NCI-H2081 treated with DMSO at 0.1 percent for 48 hours (cell line): ENCODE results near the gene FER.

ENCODE experiments used
- DNase-seq: peaks from one replicate; lab custom pipeline; 2025; lab: John Stamatoyannopoulos, UW

FER gene

GRCh38 chr5:109177782-109178181, 430.1 kb downstream of the FER start:
- no peak for DNase-seq

DNA sequence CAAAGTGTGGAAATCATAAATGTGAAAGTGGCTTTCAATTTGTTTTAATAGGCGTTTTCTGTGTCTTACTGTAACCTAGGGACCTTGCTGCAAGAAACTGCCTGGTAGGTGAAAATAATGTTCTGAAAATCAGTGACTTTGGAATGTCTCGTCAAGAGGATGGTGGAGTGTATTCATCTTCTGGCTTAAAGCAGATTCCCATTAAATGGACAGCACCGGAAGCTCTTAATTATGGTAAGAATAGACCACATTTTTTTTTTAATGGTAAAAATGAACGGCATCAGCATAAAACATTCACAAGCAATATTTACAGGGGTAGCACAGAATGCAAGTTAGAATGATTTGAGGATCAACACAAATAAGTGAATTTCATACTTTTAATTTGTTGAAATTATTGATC, 433.0 kb downstream of the FER start:
- no peak for DNase-seq

- no peak for DNase-seq
These were observed 439.1 kb downstream of the FER start for GRCh38 chr5:109186759-109187158.

- DNase-seq = no peak
These were observed 443.5 kb downstream of the FER start for GRCh38 chr5:109191153-109191558.

DNA sequence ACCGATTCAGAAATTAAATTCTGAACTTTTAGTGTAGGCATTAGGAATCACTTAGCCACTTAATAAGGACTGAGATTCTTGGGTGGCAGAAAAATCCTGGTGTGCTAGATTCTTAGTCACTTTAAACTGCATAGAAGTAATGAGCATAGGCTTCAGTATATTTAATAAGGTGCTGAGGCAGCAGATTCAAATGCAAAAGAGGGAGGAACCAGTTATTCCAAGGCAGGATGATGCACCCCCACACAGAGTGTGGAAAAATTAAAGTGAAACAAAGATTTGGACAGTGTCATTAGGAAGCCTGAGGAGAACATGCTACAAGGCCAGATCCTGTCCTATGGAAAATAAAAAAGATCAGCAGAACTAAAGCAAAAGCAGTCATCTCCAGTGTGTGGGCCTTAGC, 444.3 kb downstream of the FER start:
- no peak for DNase-seq

- no peak for DNase-seq
These were observed 445.0 kb downstream of the FER start for GRCh38 chr5:109192555-109193281.

DNA sequence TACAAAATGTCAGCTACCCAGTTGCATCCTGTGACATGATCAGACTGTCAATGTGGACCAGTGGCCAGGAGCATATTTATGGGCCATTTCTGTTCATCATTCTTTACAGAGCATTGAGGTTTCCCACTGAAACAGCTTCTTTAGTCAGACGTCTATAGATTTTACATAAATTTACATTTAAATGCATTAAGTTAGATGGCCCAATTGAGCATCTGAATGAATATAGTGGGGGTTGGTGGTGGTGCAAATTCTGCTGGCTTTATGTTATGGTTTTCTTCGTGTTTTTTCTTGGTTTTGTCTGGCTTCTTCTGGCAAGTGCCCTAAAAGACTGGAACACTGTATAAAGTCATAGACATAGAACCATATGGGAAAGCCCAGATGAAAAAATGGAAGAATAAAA, 448.0 kb downstream of the FER start:
- no peak for DNase-seq

- no peak for DNase-seq
These were observed 448.6 kb downstream of the FER start for GRCh38 chr5:109196087-109196822.

GRCh38 chr5:109196823-109197160, 449.1 kb downstream of the FER start:
- no peak for DNase-seq

DNA sequence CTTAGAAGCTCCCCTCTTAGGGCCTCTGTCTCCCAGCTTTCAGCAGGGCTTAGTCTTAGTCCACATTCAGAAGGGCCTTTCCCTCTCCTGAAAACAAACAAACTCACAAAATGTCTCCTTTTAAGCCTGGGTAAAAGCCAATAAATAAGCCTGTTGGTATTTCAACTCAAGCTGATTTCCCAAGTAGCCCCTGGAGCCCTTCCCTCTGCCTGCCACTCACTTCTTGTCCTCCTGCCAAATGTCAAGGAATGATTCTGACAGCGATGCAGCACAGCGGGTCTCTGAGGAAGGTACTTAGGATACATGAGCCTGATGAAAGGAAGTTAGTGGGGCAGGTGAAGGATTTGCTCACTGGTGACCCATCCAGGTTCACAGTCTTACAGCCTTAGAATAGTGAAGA, 451.6 kb downstream of the FER start:
- DNase-seq = no peak

DNA sequence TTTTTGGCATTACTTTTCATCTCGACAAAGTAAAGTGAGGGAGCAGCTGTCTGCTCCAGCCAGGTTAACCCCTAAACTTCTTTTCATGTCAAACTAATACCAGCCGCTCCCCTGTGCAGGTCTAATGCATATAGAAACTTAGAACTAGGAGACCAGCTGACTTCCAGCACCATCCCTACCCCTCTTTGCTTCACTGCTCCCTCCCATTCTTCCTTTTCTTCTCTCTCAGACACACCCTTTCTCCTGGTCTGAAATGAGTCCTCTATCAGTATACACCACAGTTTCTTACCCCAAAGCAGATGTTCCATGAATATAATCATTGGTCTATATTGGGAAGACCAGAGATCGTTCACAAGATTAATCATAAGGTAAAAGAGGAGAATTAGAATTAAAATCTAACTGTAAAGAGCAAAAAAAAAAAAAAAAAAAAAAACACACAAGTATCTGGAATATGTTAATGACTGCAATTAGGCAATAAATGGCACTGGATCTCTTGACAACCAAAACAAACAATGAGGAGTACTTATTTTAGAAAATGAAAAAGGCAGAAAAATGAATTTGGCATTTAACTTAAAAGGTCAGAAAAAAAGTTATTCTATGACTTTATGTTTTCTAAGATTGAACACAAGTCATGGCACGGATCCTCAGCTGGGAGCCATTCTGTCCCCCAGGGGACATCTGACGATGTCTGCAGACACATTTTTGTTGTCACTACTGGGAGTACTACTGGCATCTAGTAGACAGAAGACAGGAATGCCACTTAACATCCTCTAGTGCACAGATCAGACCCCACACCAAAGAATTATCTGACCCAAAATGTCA, 452.3 kb downstream of the FER start:
- DNase-seq = no peak

- no peak for DNase-seq
These were observed 467.3 kb downstream of the FER start for GRCh38 chr5:109215040-109215439.

GRCh38 chr5:109218818-109219217, 471.1 kb downstream of the FER start:
- no peak for DNase-seq

- DNase-seq = no peak
These were observed 475.8 kb downstream of the FER start for GRCh38 chr5:109223531-109223930.

DNA sequence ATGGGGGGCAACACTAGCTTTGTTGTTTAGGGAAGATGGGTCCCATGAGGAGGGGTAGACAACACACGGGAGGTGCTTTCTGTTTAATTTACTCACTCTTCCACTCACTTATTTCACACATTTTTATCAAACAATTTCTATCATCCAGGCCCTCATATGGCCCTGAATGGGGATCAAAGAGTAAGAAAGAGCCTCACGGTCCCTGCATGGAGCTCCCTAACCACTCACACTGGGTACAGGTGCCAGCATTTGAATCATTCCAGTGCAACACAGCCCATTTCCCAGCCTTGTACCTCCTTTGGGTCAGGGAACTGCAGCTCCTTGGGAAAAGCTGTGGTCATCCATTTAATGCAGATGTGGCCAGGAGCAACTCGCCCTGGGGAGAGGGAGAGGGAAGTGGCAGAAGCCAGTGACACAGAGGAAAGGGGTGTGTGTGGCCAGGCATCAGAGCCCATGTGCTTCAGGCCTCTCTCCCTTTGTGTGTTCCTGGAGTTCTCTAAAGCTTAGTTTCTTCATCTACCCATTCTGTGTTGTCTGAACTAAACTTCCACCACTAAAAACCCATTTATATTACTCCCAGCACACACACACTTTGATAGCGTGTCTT, 476.7 kb downstream of the FER start:
- DNase-seq = no peak

DNA sequence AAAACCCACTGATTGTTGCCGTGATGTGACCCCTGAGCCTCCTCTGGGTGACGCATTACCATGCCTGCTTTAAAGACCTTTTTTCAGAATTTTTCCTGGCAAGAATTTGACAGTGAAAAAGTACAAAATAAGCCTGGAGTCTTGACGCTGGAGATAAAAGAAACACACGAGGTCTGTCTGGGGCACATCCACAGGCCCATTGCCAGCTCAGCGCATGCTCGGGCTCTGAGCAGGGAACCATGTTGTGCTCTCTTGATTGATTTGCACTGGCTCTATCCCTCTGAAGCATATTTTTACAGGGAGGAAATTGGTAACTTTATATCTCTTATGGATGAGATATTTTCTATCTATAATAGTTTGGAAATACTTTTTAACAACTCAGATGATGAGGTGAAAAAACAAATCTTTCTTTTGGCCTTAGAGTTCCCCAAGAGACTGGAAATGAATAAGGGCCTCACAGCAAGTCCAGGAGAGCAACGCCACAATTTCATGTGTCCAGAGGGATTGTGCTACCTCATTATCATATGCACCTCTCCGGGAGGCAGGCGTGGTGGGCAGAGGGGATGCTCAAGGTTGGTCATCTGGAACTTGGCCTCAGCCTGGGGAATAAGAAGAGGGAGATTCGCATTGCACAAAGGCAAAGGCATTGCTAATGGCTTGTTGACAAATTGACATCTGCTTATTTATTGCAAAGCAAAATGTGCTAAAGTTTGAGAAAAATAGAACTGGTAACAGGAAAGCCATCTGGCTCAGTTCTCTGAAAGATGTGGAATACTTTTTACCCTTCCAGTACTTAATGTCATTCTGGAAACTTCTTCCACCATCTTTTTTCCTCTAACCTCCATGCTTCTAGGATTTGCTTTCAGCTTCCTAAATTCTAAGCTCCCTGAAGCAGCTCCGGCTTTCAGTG, 478.3 kb downstream of the FER start:
- DNase-seq = no peak

DNA sequence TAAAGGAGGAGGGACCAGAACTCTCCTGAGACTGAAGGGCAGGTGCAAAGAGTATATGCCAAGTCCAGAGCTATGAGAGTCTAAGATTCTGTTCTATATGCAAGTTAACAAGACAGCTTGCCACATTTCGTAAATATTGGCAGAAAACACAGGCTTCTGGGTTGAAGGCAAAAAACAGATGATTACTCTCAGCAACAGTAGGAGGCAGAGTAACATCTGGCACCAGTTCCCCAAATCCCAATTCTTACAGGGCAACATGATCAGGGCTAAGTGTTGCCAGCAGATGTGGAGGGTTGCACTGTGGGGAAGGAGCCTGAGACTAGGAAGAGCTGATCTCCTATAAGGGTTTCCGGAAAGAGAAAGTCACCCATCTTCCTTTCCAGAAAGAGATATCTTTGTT, 482.7 kb downstream of the FER start:
- no peak for DNase-seq

DNA sequence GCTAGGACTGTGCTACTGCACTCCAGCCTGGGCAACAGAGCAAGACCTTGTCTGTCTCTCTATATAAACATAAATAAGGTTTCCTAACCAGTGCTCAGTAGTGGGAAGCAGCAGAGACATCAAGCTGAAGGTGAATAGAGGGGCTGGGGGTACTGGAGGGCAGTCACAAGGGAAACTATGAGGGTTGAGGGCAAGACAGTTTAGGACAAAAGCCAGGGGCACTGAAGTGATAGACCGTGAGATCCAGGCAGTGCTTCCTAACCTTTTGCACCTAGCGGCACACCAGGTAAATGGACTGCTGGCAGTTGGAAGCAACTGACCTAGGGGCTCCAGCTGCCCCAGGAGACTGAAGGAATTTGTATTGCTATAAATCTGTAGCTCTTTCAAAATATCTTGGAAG, 483.6 kb downstream of the FER start:
- no peak for DNase-seq

DNA sequence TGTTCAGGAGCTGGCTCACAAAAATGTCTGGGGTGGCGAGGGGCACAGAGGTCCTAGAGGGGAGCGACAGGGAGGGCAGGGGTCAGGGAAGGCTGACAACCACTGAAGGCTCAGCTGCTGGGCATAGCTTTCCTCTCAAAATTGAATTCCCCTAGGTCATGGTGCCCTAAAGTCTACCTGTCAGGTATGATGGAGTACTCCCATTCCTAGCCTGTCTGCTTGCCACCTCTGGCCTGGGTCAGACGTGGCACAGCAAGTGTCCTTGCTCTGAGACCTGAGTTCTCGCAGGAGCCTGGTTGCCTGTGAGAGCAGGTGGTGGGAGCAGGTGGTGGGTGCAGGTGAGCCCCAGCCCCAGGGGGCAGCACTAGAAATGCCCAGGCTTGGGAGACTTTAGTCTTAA, 486.7 kb downstream of the FER start:
- no peak for DNase-seq

GRCh38 chr5:109239456-109239855, 491.8 kb downstream of the FER start:
- DNase-seq = no peak

DNA sequence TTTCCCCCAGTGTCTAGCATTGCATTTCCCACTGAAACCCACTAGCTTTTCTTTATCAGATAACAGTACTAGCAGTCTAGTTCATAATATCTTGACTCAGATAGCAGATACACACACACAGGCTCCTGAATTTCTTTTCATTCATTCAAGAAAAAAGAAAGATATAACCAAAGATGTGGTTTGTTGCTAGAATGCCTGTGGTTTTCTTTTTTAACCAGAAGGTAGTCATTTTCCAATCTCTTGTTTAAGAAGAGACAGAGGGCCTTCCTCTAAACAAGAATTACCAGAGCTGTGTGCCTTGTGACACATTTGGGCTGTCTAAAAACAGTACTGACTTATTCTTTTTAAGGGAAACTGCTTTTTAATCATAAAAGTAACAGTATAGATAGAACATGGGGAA, 494.8 kb downstream of the FER start:
- no peak for DNase-seq

GRCh38 chr5:109246395-109246794, 498.7 kb downstream of the FER start:
- no peak for DNase-seq
